ENCODE data around the gene MZB1. TPM values are rescaled to one million over a fixed set of nuclear protein-coding genes. Genes with fewer than 3 reads are reported as not detected.
A peak's percentile ranks its signal among the peaks of the same experiment; 100 is the strongest.
"Not testable (repeated sequence)": the region's sequence is repeated elsewhere in the genome, so short reads cannot be mapped to it uniquely, and the experiment has no call there.

Gene MZB1
- total RNA-seq, 1 experiment from 2014 or later: 0.52 TPM

- BruUV-seq (replicated peaks): no TSS peak
- Histone ChIP-seq H3K36me3 (ENCODE audit: low read depth) (no peaks in the 10 kb centered on the region), H3F3A (ENCODE audit: insufficient read depth, low read depth) (peaks cover 31% of the 10 kb centered on the region), H3K4me3 (peak overlapping the region; percentile 13; the same call in 1 of the 2 replicates), H3K9me3 (ENCODE audit: insufficient read depth, low read depth) (no peaks in the 10 kb centered on the region), H2AFZ (no peak overlapping the region), H3K9me2 (ENCODE audit: insufficient read depth) (no peaks in the 10 kb centered on the region), H3K4me1 (replicated peaks; ENCODE audit: insufficient read depth) (peaks cover 38% of the 10 kb centered on the region), H4K20me1 (ENCODE audit: insufficient read depth) (no peaks in the 10 kb centered on the region), H3K27me3 (ENCODE audit: insufficient read depth, low read depth) (no peaks in the 10 kb centered on the region), H3K4me2 (peak overlapping the region; percentile 69), H3K79me2 (ENCODE audit: low read depth) (no peaks in the 10 kb centered on the region), H3K27ac (peak overlapping the region; percentile 93)
- DNase-seq: no peak
- intact Hi-C loops (cut with micrococcal nuclease; ENCODE audit: unreplicated experiment): loop anchor here (5.0 kb wide), 1 partner anchor 49 kb away; the partner anchor contains the start of gene PAIP2
- ChIA-PET POLR2A (ENCODE audit: unreplicated experiment) (no interaction called here), CTCF (interaction anchor here (0.6 to 0.8 kb wide), 2 partner anchors 9 to 121 kb away, joined by 4 to 12 read pairs; no protein-coding TSS in a partner anchor)
- no peak for TF ChIP-seq EZH2 (IDR thresholded peaks at IDR 0.05; ENCODE audit: low read depth)
- no peak for TF ChIP-seq CTCF (conservative IDR thresholded peaks at IDR 0.05)
Observed at GRCh38 chr5:139390639-139391569, 1.2 kb upstream of the MZB1 start.

GRCh38 chr5:139388198-139388821 is 1.4 kb downstream of the MZB1 start:
- ChIA-PET CTCF (no interaction called here), POLR2A (ENCODE audit: unreplicated experiment) (interaction anchor here (0.7 kb wide), 1 partner anchor 85 kb away, joined by 3 read pairs; no protein-coding TSS in a partner anchor)
- H3K36me3 ChIP-seq (ENCODE audit: low read depth): no peaks in the 10 kb centered on the region
- no peaks in the 10 kb centered on the region for H3K9me3 ChIP-seq (ENCODE audit: insufficient read depth, low read depth)
- intact Hi-C loops (cut with micrococcal nuclease; ENCODE audit: unreplicated experiment): no loop called here
- no peaks in the 10 kb centered on the region for H3K27me3 ChIP-seq (ENCODE audit: insufficient read depth, low read depth)
- H3K4me2 ChIP-seq: no peak overlapping the region
- H3K27ac ChIP-seq: no peak overlapping the region
- TF ChIP-seq CTCF (conservative IDR thresholded peaks at IDR 0.05) (no peak), EZH2 (IDR thresholded peaks at IDR 0.05; ENCODE audit: low read depth) (no peak)
- BruUV-seq (replicated peaks): no TSS peak
- no peak for DNase-seq
- peaks cover 56% of the 10 kb centered on the region for H3K4me1 ChIP-seq (replicated peaks; ENCODE audit: insufficient read depth)
- H3K79me2 ChIP-seq (ENCODE audit: low read depth): no peaks in the 10 kb centered on the region
- no peak overlapping the region for H2AFZ ChIP-seq
- no peaks in the 10 kb centered on the region for H4K20me1 ChIP-seq (ENCODE audit: insufficient read depth)
- no peak overlapping the region for H3K4me3 ChIP-seq
- H3F3A ChIP-seq (ENCODE audit: insufficient read depth, low read depth): peaks cover 40% of the 10 kb centered on the region
- no peaks in the 10 kb centered on the region for H3K9me2 ChIP-seq (ENCODE audit: insufficient read depth)

GRCh38 chr5:139387611-139388197 is 2.0 kb downstream of the MZB1 start:
- no peak for DNase-seq
- Histone ChIP-seq H3K27ac (no peak overlapping the region), H3F3A (ENCODE audit: insufficient read depth, low read depth) (peaks cover 41% of the 10 kb centered on the region), H3K9me2 (ENCODE audit: insufficient read depth) (no peaks in the 10 kb centered on the region), H3K4me3 (no peak overlapping the region), H3K4me2 (no peak overlapping the region), H3K79me2 (ENCODE audit: low read depth) (no peaks in the 10 kb centered on the region), H3K4me1 (replicated peaks; ENCODE audit: insufficient read depth) (peaks cover 62% of the 10 kb centered on the region), H3K9me3 (ENCODE audit: insufficient read depth, low read depth) (no peaks in the 10 kb centered on the region), H3K36me3 (ENCODE audit: low read depth) (no peaks in the 10 kb centered on the region), H3K27me3 (ENCODE audit: insufficient read depth, low read depth) (no peaks in the 10 kb centered on the region), H4K20me1 (ENCODE audit: insufficient read depth) (no peaks in the 10 kb centered on the region), H2AFZ (no peak overlapping the region)
- CTCF ChIA-PET: no interaction called here
- intact Hi-C loops (cut with micrococcal nuclease; ENCODE audit: unreplicated experiment): no loop called here
- no TSS peak for BruUV-seq (replicated peaks)
- POLR2A ChIA-PET (ENCODE audit: unreplicated experiment): interaction anchor here (0.7 kb wide), 1 partner anchor 86 kb away, joined by 3 read pairs; no protein-coding TSS in a partner anchor
- TF ChIP-seq CTCF (conservative IDR thresholded peaks at IDR 0.05): no peak

- POLR2A ChIA-PET (ENCODE audit: unreplicated experiment); H3K79me2 ChIP-seq (ENCODE audit: low read depth); H2AFZ ChIP-seq; BruUV-seq (replicated peaks); intact Hi-C loops (cut with micrococcal nuclease; ENCODE audit: unreplicated experiment); H3K27me3 ChIP-seq (ENCODE audit: insufficient read depth, low read depth); H3K9me3 ChIP-seq (ENCODE audit: insufficient read depth, low read depth); H3K4me3 ChIP-seq; H3K27ac ChIP-seq; H4K20me1 ChIP-seq (ENCODE audit: insufficient read depth); H3K4me2 ChIP-seq; H3K36me3 ChIP-seq (ENCODE audit: low read depth); DNase-seq; H3K9me2 ChIP-seq (ENCODE audit: insufficient read depth): not testable (repeated sequence)
- CTCF ChIA-PET: interaction anchor here (0.6 kb wide), 1 partner anchor 637 kb away, joined by 15 read pairs; no protein-coding TSS in a partner anchor
- H3K4me1 ChIP-seq (replicated peaks; ENCODE audit: insufficient read depth): peaks cover 68% of the 10 kb centered on the region
- peaks cover 46% of the 10 kb centered on the region for H3F3A ChIP-seq (ENCODE audit: insufficient read depth, low read depth)
Observed at GRCh38 chr5:139386956-139387355, 2.8 kb downstream of the MZB1 start.
